HG03103 (cell line): Measurements from ENCODE around the gene SLC48A1.

Source experiments
- ATAC-seq: cut with Tn5 transposase; IDR thresholded peaks from one replicate; pipeline ENCODE4 v1.9.1; 2021; ENCODE audit warnings: low read depth; ENCODE audit not compliant: unreplicated experiment

Gene SLC48A1

GRCh38 chr12:47787596-47788319, 14.7 kb downstream of the SLC48A1 start:
- ATAC-seq, result no peak

- ATAC-seq, result no peak
Observed at GRCh38 chr12:47789141-47789540, 16.1 kb downstream of the SLC48A1 start.

GRCh38 chr12:47789712-47790489, 16.9 kb downstream of the SLC48A1 start:
- no peak for ATAC-seq

GRCh38 chr12:47790676-47791350, 17.8 kb downstream of the SLC48A1 start:
- no peak for ATAC-seq

GRCh38 chr12:47791351-47791746, 18.3 kb downstream of the SLC48A1 start:
- no peak for ATAC-seq

DNA sequence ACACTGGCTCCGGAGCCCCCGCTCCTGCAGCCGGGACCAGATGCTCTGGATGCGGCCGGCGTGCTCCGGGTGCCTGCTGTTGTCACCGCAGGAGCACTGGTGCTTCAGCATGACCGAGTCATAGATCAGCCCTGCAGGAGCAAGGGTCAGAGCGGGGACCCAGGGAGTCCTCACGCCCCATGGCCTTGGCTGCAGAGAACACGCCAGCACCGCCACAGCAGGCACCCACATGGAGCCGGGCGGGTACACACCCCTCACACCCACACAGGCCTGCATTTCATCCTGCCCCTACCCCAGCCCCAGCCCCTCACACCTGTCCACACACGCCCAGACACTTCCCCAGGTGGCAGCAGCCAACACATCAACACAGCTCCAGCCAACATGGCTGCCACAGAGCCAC, 18.8 kb downstream of the SLC48A1 start:
- ATAC-seq, result no peak

- ATAC-seq, result no peak
Observed at GRCh38 chr12:47793015-47793681, 20.1 kb downstream of the SLC48A1 start.

DNA sequence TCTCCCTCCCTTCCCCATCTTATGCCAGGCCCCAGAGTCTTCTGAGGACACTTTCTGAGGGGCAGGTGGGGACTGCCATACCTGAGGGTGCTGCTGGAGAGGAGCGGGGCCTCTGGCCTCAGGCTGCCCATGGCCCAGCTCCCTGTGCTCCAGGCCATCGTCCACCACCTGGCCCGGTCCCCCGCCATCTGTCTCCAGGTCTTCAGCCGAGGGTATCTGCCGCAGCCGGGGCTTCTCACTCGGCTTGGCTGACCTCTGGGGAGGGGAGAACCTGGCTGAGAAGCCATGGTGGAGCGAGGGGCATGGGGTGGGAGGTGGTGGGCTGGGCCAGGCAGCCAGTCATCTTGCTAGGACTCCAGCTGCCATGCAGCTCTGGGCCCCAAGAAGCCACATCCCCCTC, 21.6 kb downstream of the SLC48A1 start:
- ATAC-seq, result no peak

DNA sequence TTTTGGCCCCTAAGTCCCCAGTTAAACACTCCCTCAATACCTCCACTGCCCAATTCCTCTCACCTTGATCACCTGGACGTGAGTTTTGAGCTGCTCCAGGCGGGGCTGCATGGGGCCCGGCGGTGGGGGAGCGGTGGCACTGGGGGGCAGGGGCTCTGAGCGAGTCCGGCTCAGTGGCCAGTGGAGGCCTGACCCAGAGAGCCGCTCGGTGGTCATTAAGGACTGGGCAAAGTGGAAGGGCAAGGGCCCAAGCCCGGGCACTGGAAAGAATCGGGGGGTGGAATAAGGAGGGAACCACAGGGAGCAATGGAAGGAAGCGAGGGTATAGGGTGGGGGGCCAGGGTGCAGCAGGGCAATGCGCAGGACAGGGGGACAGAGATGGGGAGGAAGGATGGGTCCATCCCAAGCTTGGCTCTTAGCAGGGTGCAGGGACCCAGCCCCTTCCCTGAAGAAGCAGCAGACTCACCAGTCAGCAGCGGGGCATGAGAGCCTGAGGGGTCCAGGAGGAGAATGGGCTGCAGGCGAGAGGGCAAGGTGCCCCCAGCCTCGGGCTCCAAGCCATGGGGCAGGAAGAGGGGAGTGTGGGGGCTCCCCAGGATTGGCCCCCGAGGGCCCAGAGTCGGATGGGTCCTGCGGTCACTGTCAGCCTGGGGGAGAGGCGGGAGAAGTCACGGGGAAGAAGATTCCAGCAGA, 22.2 kb downstream of the SLC48A1 start:
- ATAC-seq, result no peak

- no peak for ATAC-seq
Observed at GRCh38 chr12:47795814-47796411, 22.9 kb downstream of the SLC48A1 start.

DNA sequence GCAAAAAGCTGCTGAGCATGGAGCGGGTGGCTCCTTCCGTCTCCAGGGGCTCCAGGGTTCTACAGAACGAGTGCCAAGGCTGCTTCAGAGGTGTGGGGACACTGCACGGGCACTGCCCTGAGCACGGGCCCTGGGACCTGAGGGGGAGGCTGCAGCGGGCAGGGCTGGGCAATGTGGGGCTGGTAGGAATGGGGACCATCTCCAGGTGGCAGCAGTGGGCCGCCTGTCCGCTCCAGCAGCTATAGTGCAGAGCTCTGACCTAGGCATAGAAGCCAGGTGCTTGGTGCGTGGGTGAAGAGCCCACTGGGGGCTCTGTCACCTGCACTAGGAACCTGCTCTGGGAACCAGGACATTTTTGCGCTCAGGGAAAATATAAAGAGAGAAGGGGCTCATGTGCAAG, 24.4 kb downstream of the SLC48A1 start:
- ATAC-seq, result no peak

DNA sequence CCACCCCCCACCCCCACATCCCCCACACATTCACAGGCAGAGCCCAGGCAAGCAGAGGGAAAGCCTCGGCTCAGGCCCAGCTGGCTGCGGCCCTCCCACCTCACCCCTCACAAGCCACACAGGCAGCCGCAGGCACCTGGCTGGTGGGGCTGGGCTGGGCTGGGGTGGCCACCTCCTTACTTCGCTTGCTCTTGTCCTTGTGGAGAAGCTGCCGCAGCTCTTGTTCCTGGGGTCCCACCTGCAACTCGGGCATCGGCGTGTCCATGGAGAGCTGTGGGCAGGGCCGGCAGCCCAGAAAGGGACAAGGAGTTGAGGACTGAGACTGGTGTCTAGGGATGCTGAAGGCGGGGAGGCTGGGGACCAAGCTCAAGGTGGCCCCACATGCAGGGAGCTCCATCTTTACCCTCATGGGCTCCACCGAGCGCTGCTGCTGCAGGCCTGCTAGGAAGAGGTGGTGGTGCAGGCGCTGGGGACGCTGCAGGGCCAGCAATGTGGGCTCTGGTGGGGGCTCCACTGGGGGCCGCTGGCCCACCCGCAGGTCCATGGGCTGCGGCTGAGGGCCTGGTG, 25.4 kb downstream of the SLC48A1 start:
- no peak for ATAC-seq

- no peak for ATAC-seq
Observed at GRCh38 chr12:47799357-47799955, 26.4 kb downstream of the SLC48A1 start.

DNA sequence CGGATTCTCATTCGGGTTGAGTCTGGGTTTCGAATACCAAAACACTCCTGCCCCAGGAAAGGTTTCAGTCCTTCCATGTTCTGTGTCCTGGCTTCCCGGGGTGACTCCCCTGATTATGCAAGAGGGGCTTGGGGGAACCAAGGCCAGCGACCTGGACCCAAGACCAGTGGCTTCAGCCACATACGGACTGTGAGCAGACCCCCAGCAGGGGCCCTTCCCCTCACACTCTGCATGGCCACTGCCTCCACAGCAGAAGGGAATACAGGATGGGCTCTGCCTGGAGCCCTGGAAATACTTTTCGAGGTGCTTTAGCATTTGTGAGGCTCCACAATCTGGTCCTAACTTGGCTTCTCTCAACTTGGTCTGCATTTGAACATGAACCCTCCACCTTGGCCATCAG, 27.5 kb downstream of the SLC48A1 start:
- ATAC-seq, result no peak

GRCh38 chr12:47801170-47801903, 28.3 kb downstream of the SLC48A1 start:
- ATAC-seq, result no peak

GRCh38 chr12:47801904-47802246, 28.8 kb downstream of the SLC48A1 start:
- no peak for ATAC-seq

- ATAC-seq, result no peak
Observed at GRCh38 chr12:47802312-47802711, 29.3 kb downstream of the SLC48A1 start.

- no peak for ATAC-seq
Observed at GRCh38 chr12:47803191-47803875, 30.3 kb downstream of the SLC48A1 start.
